RWPE1 (cell line): ENCODE results near the gene SHISA7.

ENCODE experiments used
- CTCF ChIA-PET: fragments of 350-600 bp; sonication (Branson Sonifier 250); formaldehyde crosslinking; extraction: SDS; loops from one replicate; lab custom pipeline; 2021; lab: Yijun Ruan, JAX
- POLR2A ChIA-PET: fragments of 400-600 bp; formaldehyde crosslinking; extraction: SDS; loops from one replicate; lab custom pipeline; 2020; ENCODE audit warnings: antibody characterized with exemption; ENCODE audit not compliant: low non-redundant PET; lab: Yijun Ruan, JAX
- DNase-seq: peaks from one replicate; pipeline ENCODE4 v3.0.0; 2012; ENCODE audit warnings: low spot score
- H3K27ac ChIP-seq: fragments of 450-650 bp; 2 replicates; pipeline ENCODE4 v1.5.1; 2017
- CTCF ChIP-seq: fragments of 450-650 bp; conservative IDR thresholded peaks from 2 replicates; pipeline ENCODE4 v1.5.1; 2017; ENCODE audit warnings: low read depth, mild to moderate bottlenecking

The SHISA7 gene

GRCh38 chr19:55382013-55382412, 61.1 kb downstream of the SHISA7 start:
- H3K27ac ChIP-seq, result no peak overlapping the region
- no peak for DNase-seq
- CTCF ChIA-PET, result no interaction called here
- POLR2A ChIA-PET, result no interaction called here
- no peak for TF ChIP-seq CTCF

GRCh38 chr19:55379174-55379573, 63.9 kb downstream of the SHISA7 start:
- TF ChIP-seq CTCF, result no peak
- ChIA-PET POLR2A (no interaction called here), CTCF (no interaction called here)
- H3K27ac ChIP-seq, result peak overlapping the region; percentile 37
- DNase-seq, result no peak
